Thoracic aorta (tissue), 2 donors: ENCODE data around the gene NAIP. TPM values are rescaled to one million over a fixed set of nuclear protein-coding genes. Genes with fewer than 3 reads are reported as not detected.
"Not testable (repeated sequence)": the region's sequence is repeated elsewhere in the genome, so short reads cannot be mapped to it uniquely, and the experiment has no call there.

Experiments used
- ATAC-seq: fragments of 150-250 bp; one replicate; pipeline ENCODE4 v1.8.0; 2017; ENCODE audit warnings: low read depth; ENCODE audit not compliant: insufficient number of reproducible peaks, low FRiP score
- DNase-seq: peaks from one replicate; pipeline ENCODE4 v3.0.0-alpha.2; 2020; ENCODE audit warnings: low spot score
- H3K27ac ChIP-seq, 2 donors: fragments of 200-600 bp; sonication (generic); 1 replicate in 1 of 2; 2 replicates in 1 of 2; pipeline ENCODE4 v1.5.1; 2016; ENCODE audit warnings: mild to moderate bottlenecking in 2 of 2, moderate library complexity in 2 of 2
- H3K27me3 ChIP-seq: fragments of 200-600 bp; sonication (generic); replicated peaks from 2 replicates; pipeline ENCODE4 v1.6.0; 2016; ENCODE audit warnings: mild to moderate bottlenecking; ENCODE audit not compliant: insufficient read depth
- H3K36me3 ChIP-seq: fragments of 200-600 bp; sonication (generic); one replicate; pipeline ENCODE4 v1.5.1; 2016
- H3K4me1 ChIP-seq, 2 donors: fragments of 200-600 bp; sonication (generic); 1 replicate in 1 of 2; 2 replicates in 1 of 2; pipeline versions ENCODE4 v1.5.1 to v1.6.0; 2016; ENCODE audit warnings: low read depth in 2 of 2, mild to moderate bottlenecking in 1 of 2; ENCODE audit not compliant: control insufficient read depth in 1 of 2
- H3K4me3 ChIP-seq: fragments of 200-600 bp; sonication (generic); 2 replicates; pipeline ENCODE4 v1.5.1; 2016; ENCODE audit warnings: mild to moderate bottlenecking
- H3K9me3 ChIP-seq: fragments of 200-600 bp; sonication (generic); 2 replicates; pipeline ENCODE4 v1.5.1; 2016
- total RNA-seq, 2 donors: library from RNA; depleted of rRNA; stranded (reverse); fragments of >200 nt; gene quantifications; one replicate each; pipeline versions ENCODE4 v1.1.0 to v1.2.3, GENCODE V29; 2016
- TF ChIP-seq, protein P1 (sequence below): fragments of 200-600 bp; sonication (generic); IDR thresholded peaks from one replicate; pipeline ENCODE4 v1.5.1; 2019; ENCODE audit warnings: antibody characterized with exemption

Gene NAIP
- total RNA-seq, 2 donors from 2014 or later, result 29.0 to 49.2 TPM

DNA sequence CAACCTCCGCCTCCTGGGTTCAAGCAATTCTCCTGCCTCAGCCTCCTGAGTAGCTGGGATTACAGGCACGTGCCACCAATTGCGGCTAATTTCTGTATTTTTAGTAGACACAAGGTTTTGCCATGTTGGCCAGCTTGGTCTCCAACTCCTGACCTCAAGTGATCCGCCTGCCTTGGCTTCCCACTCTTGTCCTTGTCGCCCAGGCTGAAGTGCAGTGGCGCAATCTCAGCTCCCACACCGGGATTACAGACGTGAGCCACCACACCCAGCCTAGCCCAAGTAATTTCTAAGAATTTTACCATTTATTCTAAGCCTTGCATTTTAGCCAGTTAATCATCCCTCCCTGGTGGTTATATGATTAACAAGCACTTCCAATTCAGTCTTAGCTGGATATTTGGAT, 11.0 kb downstream of the NAIP start:
- no peak overlapping the region for H3K27ac ChIP-seq
- no peak overlapping the region for H3K4me3 ChIP-seq
- H3K4me1 ChIP-seq, result no peaks in the 10 kb centered on the region
- no peaks in the 10 kb centered on the region for H3K9me3 ChIP-seq
- H3K36me3 ChIP-seq, result no peaks in the 10 kb centered on the region
- no peaks in the 10 kb centered on the region for H3K27me3 ChIP-seq
- ATAC-seq, result no peak
- TF ChIP-seq, protein P1, sequence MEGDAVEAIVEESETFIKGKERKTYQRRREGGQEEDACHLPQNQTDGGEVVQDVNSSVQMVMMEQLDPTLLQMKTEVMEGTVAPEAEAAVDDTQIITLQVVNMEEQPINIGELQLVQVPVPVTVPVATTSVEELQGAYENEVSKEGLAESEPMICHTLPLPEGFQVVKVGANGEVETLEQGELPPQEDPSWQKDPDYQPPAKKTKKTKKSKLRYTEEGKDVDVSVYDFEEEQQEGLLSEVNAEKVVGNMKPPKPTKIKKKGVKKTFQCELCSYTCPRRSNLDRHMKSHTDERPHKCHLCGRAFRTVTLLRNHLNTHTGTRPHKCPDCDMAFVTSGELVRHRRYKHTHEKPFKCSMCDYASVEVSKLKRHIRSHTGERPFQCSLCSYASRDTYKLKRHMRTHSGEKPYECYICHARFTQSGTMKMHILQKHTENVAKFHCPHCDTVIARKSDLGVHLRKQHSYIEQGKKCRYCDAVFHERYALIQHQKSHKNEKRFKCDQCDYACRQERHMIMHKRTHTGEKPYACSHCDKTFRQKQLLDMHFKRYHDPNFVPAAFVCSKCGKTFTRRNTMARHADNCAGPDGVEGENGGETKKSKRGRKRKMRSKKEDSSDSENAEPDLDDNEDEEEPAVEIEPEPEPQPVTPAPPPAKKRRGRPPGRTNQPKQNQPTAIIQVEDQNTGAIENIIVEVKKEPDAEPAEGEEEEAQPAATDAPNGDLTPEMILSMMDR, result no peak
- DNase-seq, result no peak

DNA sequence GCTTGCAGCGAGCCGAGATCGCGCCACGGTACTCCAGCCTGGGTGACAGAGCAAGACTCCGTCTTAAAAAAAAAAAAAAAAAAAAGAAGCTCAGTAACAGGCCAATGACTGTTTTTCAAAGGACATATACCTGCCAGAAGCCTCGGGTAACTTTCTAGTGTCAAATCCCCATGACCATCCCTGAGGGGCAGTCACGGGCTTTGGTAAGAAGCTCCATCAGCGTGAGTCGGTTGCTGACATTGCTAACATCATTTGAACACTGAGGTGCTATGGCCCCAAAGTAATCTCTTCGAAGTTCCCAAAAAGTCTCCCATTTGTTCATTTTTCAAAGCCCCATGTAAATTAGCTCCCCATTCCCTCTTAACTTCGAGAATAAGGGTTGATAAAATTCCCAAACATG, 11.6 kb downstream of the NAIP start:
- Histone ChIP-seq H3K27me3 (no peaks in the 10 kb centered on the region), H3K4me3 (no peak overlapping the region), H3K36me3 (no peaks in the 10 kb centered on the region), H3K4me1 (no peaks in the 10 kb centered on the region), H3K27ac (no peak overlapping the region), H3K9me3 (no peaks in the 10 kb centered on the region)
- DNase-seq (no peak), ATAC-seq (no peak)
- TF ChIP-seq, protein P1, result no peak

DNA sequence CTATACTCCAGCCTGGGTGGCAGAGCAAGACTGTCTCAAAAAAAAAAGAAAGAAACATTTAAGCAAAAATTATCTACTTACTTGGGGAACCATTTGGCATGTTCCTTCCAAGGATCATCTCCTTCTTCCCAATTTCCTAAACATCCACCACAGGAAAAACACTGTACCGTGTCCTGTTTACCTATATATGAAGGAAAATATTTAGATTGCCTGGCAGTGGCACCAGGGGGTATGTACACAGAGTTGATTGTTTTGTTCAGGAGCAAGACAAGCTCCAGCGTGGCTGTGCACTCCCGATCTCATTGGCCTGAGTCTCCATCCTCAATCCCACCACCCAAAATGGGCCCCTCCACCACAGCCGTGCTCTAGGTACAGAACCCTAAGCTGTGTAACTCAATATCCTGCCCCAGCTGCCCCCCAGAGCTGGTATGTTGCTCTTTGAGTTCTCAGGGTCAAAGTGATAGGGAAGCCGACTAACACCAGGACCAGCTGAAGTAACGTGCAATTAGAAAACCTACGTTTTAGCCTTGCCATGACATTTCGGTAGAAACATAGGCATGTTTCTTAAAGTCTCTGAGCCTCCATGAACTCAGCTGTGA, 13.8 kb downstream of the NAIP start:
- ATAC-seq, result no peak
- TF ChIP-seq, protein P1, result no peak
- Histone ChIP-seq H3K36me3 (no peaks in the 10 kb centered on the region), H3K27ac (no peak overlapping the region), H3K9me3 (no peaks in the 10 kb centered on the region), H3K4me3 (no peak overlapping the region), H3K27me3 (no peaks in the 10 kb centered on the region), H3K4me1 (no peaks in the 10 kb centered on the region)
- no peak for DNase-seq

DNA sequence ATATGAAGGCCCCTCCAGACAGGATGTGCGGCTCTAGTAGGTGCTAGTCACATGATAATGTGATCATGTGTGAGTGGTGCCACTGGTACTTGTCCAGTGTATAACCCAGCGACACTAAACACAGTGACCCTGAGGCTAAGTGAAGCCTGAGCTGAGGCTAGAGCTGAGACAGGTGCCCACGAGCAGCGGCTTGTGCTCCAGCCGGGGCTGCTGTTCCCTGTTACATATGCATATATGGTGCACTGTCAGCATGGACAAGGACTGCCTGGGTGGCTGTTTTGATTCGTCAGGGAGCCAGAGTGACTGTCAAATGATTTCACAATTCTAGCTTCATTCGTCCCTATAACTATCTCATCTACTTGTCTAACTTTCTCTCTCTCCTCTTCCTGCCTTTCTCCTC, 18.2 kb downstream of the NAIP start:
- DNase-seq, H3K27me3 ChIP-seq, H3K4me1 ChIP-seq, ATAC-seq, H3K4me3 ChIP-seq, H3K27ac ChIP-seq, H3K9me3 ChIP-seq, H3K36me3 ChIP-seq: not testable (repeated sequence)

DNA sequence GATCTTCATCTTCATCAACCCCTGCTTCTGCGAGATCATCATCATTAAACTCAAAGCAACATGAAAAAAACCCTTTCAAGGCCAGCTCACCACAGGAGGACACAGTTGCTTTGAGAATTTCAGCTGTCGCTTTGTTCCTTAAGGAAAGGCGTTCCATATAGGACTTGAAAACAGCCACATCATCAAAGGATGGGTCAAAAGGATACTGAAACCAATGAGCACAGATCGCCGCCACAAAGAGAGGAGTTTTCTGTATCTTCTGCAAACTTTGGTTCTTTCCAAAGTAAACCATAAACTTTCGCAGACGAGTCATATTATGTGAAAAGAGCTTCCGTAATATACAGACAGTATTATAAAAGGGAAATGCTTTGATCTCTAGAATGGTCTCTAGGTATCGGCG, 40.3 kb downstream of the NAIP start:
- ATAC-seq, H3K9me3 ChIP-seq, H3K27ac ChIP-seq, H3K4me3 ChIP-seq, DNase-seq, H3K27me3 ChIP-seq, H3K4me1 ChIP-seq, H3K36me3 ChIP-seq: not testable (repeated sequence)

DNA sequence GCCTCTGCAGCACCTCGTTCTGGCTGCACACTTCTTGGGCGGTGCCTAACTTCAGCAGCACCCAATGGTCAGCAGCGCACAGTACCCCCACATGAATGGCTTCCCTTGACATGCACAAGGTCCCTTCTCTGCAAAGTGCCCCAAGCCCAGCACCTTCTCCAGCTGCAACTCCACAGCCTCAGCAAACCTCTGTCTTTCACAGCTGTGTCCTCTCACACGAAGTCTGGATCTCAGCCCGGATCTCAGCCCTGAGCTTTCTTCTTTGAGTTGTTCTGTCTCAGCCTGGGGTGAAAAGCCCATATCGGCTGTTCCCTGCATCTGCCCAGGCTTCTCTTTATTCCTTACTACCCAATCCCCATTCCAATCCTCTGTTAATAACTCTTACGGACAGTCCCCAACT, 57.9 kb downstream of the NAIP start:
- not testable (repeated sequence) for ATAC-seq, H3K4me3 ChIP-seq, H3K27me3 ChIP-seq, H3K4me1 ChIP-seq, H3K27ac ChIP-seq, DNase-seq, H3K36me3 ChIP-seq, H3K9me3 ChIP-seq

DNA sequence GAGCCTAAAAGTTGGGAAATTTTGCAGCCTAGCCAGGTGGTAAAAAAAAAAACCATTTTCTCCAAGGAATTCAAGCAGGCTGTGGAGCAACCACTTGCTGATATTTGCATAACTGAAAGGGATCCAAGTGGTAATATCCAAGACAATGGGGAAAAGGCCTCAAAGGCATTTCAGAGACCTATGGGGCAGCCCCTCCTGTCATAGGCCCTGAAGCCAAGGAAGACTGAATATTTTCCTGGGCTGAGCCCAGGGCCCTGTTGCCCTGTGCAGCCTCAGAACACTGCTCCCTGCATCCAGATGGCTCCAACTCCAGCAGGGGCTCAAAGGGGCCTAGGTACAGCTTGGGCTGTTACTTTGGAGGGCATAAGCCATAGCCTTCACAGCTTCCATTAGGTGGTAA, 60.6 kb downstream of the NAIP start:
- H3K36me3 ChIP-seq, ATAC-seq, H3K27me3 ChIP-seq, H3K9me3 ChIP-seq, DNase-seq, H3K4me3 ChIP-seq, H3K4me1 ChIP-seq, H3K27ac ChIP-seq: not testable (repeated sequence)

DNA sequence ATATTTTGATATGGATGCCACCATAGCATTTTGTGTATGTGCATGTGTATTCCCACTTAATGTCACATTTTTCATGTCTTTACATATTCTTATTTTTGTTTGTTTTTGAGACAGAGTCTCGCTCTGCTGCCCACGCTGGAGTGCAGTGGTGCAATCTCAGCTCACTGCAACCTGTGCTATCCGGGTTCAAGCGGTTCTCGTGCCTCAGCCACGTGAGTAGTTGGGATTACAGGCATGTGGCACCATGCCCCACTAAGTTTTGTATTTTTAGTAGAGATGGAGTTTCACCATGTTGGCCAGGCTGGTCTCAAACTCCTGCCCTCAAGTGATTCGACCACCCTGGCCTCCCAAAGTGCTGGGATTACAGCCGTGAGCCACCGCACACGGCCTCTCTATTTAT, 72.1 kb downstream of the NAIP start:
- not testable (repeated sequence) for ATAC-seq, DNase-seq, H3K4me3 ChIP-seq, H3K27me3 ChIP-seq, H3K9me3 ChIP-seq, H3K4me1 ChIP-seq, H3K36me3 ChIP-seq, H3K27ac ChIP-seq

DNA sequence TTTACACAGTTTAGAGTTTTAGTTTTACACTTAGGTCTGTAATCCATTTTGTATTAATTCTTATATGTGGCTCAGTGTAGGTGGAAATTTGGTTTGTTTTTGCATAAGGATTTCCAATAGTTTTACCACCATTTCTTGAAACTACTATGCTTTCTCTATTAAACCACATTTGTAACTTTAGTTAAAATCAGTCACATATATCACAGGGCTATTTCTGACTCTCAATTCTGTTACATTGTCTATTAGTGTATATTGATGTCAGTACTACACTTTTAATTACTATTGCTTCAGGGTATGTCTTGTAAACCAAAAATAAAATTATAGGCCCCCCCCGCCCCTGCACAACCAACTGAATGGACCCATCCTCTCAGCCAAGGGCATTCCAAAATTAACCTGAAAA, 92.6 kb downstream of the NAIP start:
- not testable (repeated sequence) for H3K36me3 ChIP-seq, ATAC-seq, DNase-seq, H3K9me3 ChIP-seq, H3K27me3 ChIP-seq, H3K27ac ChIP-seq, H3K4me3 ChIP-seq, H3K4me1 ChIP-seq

DNA sequence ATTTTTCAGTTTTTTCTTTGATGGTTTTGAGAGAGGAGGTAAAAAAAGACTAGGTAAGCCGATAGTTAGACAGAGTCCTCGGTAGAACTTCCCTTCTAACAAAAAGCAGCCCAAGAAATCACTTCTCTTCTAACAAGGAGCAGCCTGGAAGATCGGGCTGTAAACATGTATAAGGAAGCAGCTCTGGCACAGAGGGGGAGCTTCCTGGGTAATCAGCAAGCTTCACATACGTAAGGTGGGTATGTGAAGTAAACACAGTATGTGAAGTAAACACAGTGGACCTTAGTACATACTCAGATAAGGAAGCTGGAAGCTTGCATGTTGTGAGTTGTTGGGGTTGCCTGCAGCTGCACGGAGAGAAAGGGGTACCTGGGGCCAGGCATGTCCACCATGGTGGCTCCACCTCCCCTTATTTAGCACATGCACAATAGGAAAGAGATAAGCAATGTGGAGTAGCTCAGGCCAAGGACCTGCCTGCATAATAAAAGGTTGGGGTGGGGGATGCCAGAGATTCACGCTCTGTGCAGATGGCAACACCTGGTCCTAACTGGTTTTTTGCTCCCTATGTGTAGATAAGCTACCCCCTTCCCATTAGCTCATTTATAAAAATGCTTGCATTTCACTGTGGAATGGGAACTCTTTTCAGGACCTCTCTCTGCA, 93.3 kb downstream of the NAIP start:
- not testable (repeated sequence) for DNase-seq, H3K27ac ChIP-seq, ATAC-seq, H3K27me3 ChIP-seq, H3K4me1 ChIP-seq, H3K9me3 ChIP-seq, H3K36me3 ChIP-seq, H3K4me3 ChIP-seq
